Activated CD4-positive, alpha-beta T cell treated with anti-CD3 and anti-CD28 coated beads for 24 hours (primary cell): Measurements from ENCODE around the gene CDKN1B.
"Not testable (repeated sequence)": the region's sequence is repeated elsewhere in the genome, so short reads cannot be mapped to it uniquely, and the experiment has no call there.

Experiments used
- DNase-seq, 2 donors: peaks; one replicate each; pipeline ENCODE4 v3.0.0-alpha.2; 2020; ENCODE audit warnings: low read depth in 2 of 2

Gene CDKN1B

DNA sequence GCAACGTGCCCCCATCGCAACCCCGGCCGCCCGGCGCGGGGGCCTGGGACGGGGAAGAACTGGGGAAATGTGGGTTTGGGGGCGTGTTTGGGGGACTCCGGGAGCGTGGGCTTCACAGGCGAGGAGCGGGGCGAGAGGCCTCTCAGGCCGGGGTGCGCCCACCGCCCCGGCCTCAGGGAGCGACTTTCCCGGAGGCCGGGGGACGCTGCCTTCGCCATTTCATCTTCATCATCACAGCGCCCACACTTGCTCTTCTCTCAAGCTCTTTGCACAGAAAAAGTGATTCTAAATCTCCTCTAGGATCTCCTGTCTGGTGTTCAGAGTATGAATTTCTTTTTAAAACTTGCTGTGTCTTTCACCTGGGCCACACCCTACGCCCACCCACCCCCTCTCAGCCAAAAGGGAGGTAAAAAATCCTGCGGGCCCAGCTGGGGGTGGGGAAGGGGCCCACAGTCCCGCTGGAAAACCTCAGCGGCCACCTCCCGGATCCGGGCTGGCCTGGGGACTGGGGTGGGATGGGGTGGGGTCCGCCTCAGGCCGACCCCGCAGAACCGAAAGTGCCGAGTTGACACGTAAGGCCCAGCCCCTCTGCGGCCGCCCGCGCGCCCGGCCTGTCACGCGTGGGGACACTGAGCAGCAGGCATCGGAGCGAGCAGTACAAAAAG lies 7.4 kb downstream of the CDKN1B start:
- DNase-seq: peak in 1 of 2 donors; percentile 30

DNA sequence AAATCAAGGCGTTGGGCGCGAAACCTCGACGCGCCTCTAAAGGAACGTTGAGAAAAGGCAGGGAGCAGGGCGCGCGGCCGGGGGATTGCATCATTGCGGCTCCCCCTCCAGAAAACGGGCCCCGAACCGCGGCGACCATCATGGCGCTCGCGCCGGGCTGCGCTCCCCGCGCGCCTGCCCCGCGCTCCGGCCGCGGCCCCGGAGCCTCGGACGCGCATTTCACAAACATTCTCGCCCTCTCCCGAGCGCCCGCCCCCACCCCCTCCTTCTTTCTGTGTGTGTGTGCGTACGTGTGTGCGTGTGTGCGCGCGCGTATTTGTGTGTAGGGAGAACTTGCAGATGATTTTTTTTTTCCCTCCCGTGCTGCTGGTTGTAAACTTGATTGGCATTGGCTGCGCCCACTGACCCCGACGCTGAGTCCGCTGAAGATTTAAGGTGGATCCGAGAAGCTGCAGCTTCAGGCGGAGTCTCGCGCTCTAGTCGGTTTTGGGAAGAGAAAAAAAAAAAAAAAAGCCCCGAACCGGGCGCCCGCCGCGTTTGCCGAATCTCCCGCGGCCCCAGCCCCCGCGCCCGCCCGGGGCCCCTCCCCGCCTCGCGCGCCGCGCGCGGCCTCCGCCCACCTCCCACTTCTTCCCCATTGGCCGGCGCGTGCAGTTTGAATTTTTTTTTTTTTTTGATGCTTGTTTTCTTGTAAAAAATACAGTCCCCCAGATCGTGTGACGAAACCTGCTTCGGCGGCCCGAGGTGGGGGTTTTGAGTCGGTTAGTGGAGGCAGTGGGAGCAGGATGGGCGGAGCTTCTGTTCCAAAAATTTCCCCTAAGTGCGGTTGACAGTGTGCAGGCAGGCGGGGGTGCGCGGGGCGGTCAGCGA lies 8.2 kb downstream of the CDKN1B start:
- DNase-seq: peak; percentile 85

GRCh38 chr12:12725956-12726554 lies 8.9 kb downstream of the CDKN1B start:
- DNase-seq: no peak

DNA sequence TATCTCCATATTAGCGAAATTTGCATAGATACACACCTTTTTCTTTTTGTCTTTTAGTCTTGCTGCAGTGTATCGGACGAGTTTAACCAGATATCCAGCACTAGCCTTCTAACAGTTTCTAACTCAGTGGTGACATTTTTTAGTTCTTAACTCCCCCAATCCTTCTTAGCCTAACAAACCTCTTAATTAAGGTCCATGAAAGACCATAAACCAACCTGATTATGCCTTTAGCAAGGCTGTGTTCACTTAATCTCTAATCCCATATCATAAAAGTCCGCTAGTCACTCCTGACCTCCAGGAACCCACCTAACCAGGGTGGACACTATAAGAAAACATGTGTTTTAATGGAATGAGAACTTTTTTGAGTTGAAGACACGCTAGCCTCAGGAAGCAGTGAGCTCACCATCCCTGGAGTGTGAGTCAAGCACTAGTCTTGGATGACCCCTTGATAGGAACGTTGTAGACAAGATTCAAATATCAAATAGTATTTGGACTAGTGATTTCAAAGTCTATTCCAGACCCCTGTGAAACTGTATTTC lies 9.5 kb downstream of the CDKN1B start:
- DNase-seq: no peak

GRCh38 chr12:12731178-12731577 lies 14.0 kb downstream of the CDKN1B start:
- DNase-seq: no peak

DNA sequence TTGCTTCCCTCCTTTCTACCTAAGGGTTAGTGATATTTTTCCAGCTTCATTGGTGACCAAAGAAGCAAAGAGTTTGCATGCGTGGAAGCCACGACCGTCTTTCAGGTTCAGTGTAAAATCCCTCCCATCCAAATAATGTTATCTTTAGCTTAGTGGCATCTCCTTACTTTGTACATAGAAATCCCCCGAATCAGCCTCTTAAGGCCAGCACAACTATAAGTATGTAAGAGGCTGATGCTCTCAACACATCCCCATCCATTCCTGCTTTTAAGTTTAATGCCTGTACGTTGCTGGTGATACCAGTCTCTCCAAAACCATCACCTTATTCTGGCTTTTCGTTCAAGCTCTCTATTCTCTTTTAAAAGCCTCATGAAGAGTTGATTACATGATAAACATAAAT lies 14.6 kb downstream of the CDKN1B start:
- DNase-seq: no peak

DNA sequence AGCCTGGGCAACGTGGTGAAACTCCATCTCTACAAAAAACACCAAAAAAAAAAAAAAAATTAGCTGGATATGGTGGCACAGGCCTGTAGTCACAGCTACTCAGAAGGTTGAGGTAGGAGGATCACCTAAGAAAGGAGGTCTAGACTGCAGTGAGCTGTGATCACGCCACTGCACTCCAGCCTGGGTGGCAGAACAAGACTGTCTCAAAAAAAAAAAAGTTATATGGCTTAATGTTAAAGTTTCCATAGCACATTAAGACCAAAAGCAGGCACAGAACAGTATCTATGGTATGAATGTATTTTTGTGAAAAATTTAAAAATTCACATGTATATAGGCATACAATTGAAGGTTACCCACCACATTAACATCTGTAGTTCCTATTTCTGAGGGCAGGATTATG lies 15.9 kb downstream of the CDKN1B start:
- DNase-seq: no peak

GRCh38 chr12:12734054-12734453 lies 16.9 kb downstream of the CDKN1B start:
- no peak for DNase-seq

GRCh38 chr12:12734561-12735071 lies 17.4 kb downstream of the CDKN1B start:
- DNase-seq: no peak

DNA sequence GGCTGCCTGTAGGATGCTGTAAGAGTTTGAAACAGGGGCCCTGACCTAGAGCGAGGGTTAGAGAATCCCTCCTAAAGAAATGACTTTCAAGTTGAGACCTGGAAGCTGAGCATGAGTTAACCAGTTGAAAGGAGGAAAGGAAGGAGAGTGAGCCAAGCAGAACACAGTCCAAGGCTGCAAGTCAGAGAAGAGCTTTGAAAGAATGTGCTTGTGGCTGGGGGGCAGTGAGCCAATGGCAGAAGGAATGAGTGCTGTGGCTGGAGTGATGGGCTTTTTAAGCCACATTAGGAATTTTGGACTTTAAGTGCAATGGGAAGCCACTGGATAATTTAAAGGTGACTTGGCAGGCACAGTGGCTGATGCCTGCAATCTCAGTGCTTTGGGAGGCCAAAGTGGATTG lies 18.1 kb downstream of the CDKN1B start:
- no peak for DNase-seq

GRCh38 chr12:12736759-12737676 lies 19.9 kb downstream of the CDKN1B start:
- DNase-seq: no peak

DNA sequence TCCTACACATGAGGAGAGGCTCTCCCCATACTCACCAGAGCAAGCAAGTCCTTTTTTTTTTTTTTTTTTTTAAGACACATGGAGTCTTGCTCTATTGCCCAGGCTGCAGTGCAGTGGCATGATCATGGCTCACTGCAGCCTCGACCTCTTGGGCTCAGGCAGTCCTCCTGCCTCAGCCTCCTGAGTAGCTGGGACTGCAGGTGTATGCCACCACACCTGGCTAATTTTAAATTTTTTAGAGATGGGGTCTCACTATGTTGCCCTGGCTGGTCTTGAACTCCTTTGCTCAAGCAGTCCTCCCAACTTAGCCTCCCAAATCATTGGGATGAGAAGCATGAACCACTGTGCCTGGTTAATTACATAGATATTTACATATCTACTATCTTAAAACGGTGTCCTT lies 21.0 kb downstream of the CDKN1B start:
- DNase-seq: not testable (repeated sequence)

DNA sequence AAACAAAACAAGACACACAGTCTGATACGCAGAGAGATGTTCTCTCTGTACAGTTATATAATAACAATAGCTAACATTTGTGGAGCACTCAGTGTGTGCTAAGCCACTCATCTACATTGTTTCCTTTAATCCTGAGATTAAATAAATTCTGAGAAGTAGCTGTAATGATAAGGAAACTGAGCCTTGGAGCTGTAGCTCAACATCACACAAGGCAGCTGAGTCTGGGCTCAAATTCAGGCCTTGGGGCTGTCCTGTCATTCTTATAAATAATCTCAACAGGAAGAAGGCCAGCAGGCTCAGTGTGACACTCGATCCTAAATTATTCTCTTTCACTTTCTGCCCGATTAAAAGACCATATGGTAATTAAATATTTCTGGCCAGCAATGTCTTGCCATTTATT lies 24.5 kb downstream of the CDKN1B start:
- no peak for DNase-seq

DNA sequence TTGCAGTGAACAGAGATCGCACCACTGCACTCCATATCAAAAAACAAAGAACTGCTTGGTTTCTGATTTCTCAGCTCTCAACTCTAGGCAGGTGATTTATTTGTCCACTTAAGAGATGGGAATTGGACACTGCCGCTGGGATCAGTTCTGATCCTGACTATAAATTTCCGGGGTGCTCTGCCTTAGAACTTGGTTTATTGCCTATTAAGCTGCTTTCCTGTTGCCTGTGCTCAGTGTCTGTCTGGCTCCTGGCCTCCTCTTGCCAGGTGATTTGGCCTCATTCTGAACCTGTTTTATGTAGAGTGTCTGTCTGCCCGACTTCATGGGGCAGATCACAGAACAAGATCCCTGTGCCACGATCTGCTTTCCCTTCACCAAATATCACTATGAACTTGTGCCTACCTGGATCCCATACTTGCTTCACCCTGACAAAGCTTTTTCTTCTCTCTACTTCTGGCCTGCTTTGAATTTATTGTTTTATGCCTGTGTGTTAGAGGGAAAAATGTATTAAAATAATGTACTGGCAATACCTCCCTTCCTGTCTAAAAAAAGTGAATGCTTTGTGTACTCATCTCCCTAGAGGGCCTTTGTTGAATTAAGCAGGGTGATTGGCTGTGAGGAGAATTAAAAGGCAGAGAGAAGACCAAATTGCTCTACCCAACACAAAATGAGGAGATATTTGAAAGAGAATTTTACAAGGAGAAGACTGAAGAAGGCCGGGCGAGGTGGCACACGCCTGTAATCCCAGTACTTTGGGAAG lies 27.6 kb downstream of the CDKN1B start:
- no peak for DNase-seq

DNA sequence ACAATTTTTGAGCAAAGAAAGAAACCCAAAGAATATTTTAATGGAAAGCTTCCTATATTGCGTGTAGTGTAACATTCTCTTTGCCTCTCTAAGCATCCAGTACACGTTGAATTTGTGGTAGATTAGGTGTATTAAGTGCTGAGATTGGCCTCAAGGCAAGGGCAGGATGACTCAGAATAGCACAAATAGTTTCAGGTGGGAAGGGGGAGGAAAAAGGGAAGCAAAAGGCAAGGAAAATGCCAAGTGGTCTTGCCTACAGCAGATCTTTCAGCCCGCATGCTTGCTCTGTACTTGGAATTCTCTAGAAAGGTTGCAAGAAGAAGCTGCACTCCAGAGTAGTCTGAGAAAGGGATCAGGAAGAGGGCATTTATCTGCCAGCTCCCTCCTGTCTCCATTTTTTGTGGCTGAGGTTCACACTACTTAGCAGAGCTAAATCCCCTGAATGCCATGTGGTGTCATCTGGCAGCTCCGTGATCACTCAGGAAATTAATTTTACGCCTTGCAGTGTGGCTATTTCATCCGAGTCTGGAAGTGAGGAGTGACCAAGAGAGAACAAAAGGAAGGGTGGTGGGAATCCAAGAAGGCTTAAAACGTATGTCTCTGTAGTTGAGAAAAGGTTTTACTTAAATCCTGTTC lies 28.5 kb downstream of the CDKN1B start:
- DNase-seq: no peak

- DNase-seq: no peak
Observed at GRCh38 chr12:12747278-12747677, 30.1 kb downstream of the CDKN1B start.

DNA sequence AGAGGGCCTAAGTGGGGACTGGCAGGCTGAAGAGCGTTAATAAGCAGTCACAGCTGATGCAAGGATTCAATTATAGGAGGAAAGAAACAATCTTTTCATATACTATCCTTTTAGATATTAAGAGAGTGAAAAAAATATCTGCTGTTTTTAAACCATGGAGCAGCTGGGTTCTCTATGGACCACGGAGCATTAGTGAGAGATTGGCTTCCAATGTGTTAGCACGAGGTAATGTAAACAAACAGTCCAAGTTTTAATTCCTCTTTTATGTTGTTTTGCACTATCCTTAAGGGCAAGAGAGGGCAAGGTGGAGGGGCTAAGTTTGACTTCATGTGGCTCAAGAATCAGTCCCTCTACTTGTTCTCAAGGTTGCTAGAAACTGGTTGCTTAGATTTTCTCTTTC lies 30.9 kb downstream of the CDKN1B start:
- DNase-seq: no peak

DNA sequence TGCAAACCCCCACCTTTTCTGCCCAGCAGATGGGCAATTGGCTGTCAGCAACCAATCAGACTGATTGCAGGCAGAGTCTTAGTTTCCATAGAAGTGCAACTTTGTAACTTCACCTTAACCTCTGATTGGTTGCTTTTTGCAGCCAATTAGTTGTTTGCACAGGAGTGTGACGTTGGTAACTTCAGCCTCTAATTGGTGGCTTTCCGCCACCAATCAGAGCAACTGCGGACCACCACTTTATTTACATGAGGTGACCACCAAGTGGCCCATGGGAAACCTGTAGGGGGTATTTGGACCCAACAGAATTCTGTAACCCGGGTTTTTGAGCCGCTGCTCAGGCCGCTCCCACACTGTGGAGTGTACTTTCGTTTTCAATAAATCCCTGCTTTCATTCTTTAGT lies 32.3 kb downstream of the CDKN1B start:
- DNase-seq: no peak

DNA sequence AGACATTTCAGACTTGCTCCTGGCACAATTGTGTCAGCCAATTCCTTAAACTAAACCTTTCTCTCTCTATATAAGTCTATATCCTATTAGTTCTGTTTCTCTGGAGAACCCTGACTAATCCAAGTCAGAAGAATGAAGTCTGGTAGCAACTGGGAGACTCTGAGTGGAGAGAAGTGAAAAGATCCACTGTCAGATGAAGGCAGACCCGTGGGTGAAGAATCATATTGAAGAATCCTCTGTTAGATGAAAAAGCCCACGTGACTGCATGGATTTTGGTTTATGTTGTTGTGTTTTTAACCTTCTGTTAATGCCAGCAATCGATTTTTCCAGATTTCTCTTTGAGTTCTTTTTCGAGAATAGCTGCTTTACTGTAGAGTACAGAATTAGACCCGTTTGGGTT lies 38.8 kb downstream of the CDKN1B start:
- DNase-seq: no peak

DNA sequence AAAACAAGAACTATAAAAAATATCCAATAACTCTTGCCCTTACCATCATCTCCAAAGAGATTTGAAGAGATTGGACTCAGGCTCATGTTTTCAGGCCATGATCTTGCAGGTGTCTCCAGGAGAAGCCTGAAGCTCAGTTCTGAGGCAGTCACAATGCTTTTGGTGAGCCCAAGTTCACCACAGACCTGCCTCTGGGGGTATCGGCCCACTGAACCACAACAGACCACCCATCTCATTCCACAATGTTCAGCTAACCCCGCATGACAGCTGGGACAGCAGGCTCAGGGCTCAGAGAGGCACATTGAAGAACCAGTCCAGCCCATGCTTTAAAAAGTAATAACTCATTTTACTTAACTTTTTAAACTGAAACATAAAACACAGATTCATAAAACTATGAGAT lies 40.0 kb downstream of the CDKN1B start:
- no peak for DNase-seq
